NOMO-1 treated with DMSO at 0.1 percent for 48 hours (cell line): ENCODE data around the gene FFAR1.
"Not testable (repeated sequence)": the region's sequence is repeated elsewhere in the genome, so short reads cannot be mapped to it uniquely, and the experiment has no call there.

Experiments
- DNase-seq: peaks from one replicate; lab custom pipeline; 2025; ENCODE audit not compliant: unreplicated experiment; lab: John Stamatoyannopoulos, UW

FFAR1 gene

GRCh38 chr19:35359395-35359794 is 11.7 kb downstream of the FFAR1 start:
- DNase-seq = not testable (repeated sequence)

GRCh38 chr19:35360081-35360480 is 12.4 kb downstream of the FFAR1 start:
- DNase-seq = not testable (repeated sequence)

- DNase-seq = no peak
These were observed 13.2 kb downstream of the FFAR1 start for GRCh38 chr19:35360880-35361420.

- no peak for DNase-seq
These were observed 14.7 kb downstream of the FFAR1 start for GRCh38 chr19:35362261-35363000.

GRCh38 chr19:35363001-35363590 is 15.4 kb downstream of the FFAR1 start:
- no peak for DNase-seq

- DNase-seq = no peak
These were observed 16.2 kb downstream of the FFAR1 start for GRCh38 chr19:35363711-35364425.

GRCh38 chr19:35365303-35365702 is 17.6 kb downstream of the FFAR1 start:
- no peak for DNase-seq

GRCh38 chr19:35368378-35368777 is 20.7 kb downstream of the FFAR1 start:
- no peak for DNase-seq

GRCh38 chr19:35369522-35369921 is 21.8 kb downstream of the FFAR1 start:
- no peak for DNase-seq

- no peak for DNase-seq
These were observed 23.0 kb downstream of the FFAR1 start, which contains the start of gene GPR42 for GRCh38 chr19:35370722-35371121. GPR42 (plus strand) TSS chr19:35371068; CDS start chr19:35371360, 292 bp downstream.

GRCh38 chr19:35373492-35373891 is 25.8 kb downstream of the FFAR1 start:
- no peak for DNase-seq

- not testable (repeated sequence) for DNase-seq
These were observed 26.3 kb downstream of the FFAR1 start for GRCh38 chr19:35374031-35374430.

GRCh38 chr19:35375505-35376307 is 28.0 kb downstream of the FFAR1 start:
- no peak for DNase-seq

- DNase-seq = no peak
These were observed 30.0 kb downstream of the FFAR1 start for GRCh38 chr19:35377656-35378055.

GRCh38 chr19:35378356-35378755 is 30.7 kb downstream of the FFAR1 start:
- DNase-seq = no peak

- DNase-seq = not testable (repeated sequence)
These were observed 31.8 kb downstream of the FFAR1 start for GRCh38 chr19:35379545-35379944.

GRCh38 chr19:35379992-35380391 is 32.3 kb downstream of the FFAR1 start:
- DNase-seq = no peak

GRCh38 chr19:35380450-35381124 is 32.9 kb downstream of the FFAR1 start:
- DNase-seq = no peak

- no peak for DNase-seq
These were observed 33.6 kb downstream of the FFAR1 start for GRCh38 chr19:35381318-35381717.

GRCh38 chr19:35381926-35382325 is 34.2 kb downstream of the FFAR1 start:
- DNase-seq = no peak
